Embryonic facial prominence (tissue), 1 donor: ENCODE data around the gene NDUFB10.

Experiments used
- DNase-seq: peaks from one replicate; pipeline ENCODE4 v3.0.0-alpha.2; 2016; ENCODE audit errors: extremely low spot score

Gene NDUFB10

DNA sequence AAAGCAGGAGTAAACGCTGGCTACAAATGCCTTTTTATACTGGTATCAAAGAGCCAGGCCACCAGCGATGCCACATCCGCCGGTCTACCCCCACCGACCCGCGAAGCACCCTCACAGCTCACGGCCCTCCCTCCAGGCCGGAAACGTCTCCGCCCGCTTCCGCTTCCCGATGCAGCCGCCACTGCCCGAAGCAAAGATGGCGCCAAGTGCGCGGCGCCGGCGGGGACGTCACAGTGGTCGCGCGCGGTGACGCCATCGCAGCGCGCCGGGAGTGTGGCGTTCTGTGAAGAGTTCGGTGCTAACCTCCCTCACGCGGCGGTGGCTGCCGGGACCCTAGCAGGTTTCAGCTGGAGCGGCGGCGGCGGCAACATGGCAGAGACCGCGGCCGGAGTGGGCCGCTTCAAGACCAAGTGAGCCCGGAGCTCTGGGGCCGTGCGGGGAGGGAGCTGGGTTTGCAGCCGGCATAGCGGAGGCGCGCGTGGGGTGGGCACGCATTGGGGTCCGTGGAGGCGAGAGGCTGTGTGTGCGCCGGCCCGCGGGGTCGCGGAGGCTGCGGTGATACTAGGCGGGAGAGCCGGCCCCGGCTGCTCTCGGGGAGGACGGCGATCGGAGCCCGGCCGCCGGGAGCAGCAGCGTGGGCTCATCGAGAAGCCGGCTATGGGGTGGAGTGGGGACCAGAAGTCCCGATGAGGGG lies 12.6 kb downstream of the NDUFB10 start, which contains the start of gene TBL3:
Gene TBL3, plus strand, starts transcription at position 258 of the 694 bp plus-strand sequence. Its CDS starts 112 bp downstream, at position 370.
- DNase-seq = peak; percentile 85

DNA sequence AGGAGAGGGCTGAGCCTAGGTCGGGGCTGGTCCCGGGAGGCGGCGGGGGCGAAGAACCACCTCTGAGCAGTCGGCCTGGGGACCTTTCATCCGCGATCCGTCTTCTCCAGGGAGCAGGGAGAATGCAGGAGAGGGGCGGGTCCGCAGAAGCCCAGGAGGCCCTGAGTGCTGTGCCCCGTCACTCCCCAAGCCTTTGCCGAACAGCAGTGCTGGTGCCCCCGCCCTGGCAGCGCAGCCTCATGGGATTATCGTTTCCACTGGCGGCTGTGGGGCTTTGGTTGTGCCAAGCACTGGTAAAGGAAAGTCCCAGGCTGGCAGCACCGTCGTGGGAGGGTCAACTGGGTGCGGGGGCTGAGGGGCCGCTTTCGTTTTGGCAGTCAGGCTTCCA lies 13.1 kb downstream of the NDUFB10 start:
- DNase-seq = no peak

DNA sequence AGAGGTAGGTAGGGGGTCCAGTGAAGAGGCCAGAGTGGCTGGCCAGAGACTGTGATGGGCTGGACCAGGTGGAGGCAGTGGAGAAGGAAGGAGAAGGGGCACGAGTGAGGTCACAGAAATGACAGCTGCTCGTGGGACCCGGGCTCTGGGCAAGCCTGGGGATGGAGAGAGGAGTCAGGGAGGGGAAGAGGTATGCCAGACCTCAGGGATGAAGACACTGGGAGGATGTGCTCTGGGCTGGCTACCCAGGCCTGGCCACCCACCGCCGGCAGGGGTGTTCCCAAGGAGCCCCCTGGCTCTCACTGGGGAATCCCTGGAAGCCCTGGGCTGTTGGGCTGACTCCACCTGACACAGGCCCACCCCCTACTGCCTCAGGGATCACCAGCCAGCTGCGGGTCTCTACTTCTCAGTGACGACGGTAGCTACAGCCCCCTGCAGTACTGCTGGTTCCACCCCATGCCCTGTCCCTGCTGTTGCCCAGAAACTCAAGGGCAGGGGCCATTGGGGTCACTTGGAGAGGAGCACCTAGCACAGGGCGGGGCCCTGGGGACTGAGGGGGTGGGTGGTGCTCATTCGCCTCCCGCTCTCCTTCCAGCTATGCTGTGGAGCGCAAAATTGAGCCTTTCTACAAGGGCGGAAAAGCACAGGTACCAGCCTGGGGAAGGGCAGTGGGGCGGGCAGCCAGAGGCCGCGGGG lies 14.3 kb downstream of the NDUFB10 start:
- DNase-seq = no peak

DNA sequence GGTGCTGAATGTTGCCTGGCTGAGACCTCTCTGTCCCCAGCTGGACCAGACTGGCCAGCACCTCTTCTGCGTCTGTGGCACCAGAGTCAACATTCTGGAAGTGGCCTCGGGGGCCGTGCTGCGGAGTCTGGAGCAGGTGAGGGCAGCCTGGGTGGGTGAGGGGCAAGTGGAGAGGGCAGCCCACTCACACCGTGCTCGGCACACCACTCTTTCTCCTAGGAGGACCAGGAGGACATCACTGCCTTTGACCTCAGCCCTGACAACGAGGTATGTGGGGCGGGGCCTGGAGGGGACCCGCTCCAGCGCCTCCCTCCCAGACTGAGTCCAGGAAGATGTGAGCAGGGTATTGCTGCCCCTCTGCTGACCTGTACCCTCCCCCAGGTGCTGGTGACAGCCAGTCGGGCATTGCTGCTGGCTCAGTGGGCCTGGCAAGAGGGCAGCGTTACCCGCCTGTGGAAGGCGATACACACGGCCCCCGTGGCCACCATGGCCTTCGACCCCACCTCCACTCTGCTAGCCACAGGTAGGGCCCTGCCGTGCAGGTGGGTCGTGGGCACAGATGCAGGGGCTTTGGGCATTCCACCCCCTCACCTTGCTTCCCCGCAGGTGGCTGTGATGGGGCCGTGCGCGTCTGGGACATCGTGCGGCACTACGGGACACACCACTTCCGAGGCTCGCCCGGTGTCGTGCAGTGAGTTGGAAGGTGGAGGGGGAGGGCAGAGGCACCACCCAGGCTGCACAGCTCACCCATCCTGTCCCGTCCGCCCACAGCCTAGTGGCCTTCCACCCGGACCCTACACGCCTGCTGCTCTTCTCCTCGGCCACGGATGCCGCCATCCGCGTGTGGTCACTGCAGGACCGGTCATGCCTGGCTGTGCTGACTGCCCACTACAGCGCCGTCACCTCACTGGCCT lies 15.1 kb downstream of the NDUFB10 start:
- no peak for DNase-seq

DNA sequence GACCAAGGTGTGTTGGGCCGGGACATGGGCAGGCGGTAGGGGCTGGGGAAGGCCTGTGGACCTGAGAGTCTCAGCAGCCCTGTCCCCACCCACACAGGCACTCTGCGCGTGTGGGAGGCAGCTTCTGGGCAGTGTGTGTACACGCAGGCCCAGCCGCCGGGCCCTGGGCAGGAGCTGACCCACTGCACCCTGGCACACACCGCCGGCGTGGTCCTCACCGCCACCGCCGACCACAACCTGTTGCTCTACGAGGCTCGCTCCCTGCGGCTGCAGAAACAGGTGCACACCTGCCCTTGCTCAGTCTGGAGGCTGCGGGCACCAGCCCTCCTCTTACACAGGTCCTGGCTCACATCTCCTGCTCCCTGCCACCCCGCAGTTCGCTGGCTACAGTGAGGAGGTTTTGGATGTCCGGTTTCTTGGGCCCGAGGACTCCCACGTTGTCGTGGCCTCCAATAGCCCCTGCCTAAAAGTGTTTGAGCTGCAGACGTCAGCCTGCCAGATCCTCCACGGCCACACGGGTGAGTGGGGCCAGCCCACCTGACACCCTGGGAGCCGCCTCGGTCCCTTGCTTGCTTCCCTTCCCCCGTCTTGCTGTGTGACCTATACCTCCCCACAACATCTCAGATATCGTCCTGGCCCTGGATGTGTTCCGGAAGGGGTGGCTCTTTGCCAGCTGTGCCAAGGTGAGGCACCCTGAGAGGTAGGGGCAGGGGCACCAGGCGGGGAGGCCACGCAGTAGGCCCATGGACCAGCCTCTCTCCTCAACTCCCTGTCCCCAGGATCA lies 16.3 kb downstream of the NDUFB10 start:
- DNase-seq = no peak

DNA sequence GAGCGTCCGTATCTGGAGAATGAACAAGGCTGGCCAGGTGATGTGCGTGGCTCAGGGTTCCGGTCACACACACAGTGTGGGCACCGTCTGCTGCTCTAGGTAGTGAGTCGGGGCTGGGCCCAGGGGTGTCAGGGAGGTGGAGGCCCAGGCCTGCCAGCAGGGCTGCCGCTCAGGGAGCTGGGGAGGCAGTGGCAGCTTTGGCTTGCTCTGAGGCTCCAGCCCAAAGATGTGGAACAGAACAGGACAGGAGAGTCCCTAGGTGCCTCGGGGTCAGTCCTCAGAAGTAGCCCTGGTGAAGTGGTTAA lies 16.8 kb downstream of the NDUFB10 start:
- no peak for DNase-seq

DNA sequence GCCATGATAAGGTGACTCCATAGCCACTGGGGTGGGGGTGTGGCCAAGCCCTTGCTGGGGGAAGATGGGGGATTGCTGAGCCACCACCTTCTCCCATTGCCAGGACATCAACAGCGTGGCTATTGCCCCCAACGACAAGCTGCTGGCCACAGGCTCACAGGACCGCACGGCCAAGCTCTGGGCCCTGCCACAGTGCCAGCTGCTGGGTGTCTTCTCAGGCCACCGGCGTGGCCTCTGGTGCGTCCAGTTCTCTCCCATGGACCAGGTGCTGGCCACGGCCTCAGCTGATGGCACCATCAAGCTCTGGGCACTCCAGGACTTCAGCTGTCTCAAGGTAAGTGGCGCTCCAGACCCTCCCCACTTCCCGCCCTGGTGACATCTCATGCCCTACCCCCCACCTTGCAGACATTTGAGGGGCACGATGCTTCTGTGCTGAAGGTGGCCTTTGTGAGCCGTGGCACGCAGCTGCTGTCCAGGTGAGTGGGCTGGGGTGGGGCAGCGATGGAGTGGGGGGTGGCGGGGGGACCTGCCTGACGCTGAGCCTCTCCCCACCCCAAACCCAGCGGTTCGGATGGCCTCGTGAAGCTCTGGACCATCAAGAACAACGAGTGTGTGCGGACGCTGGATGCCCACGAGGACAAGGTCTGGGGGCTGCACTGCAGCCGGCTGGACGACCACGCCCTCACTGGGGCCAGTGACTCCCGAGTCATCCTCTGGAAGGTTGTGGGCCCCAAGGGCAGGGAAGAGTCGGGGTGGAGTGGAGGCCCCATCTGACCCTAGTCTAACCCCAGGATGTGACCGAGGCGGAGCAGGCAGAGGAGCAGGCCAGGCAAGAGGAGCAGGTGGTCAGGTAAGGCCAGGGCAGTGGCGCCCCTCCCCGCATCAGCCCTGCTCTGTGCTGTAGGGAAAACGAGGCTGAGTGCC lies 17.9 kb downstream of the NDUFB10 start:
- no peak for DNase-seq

DNA sequence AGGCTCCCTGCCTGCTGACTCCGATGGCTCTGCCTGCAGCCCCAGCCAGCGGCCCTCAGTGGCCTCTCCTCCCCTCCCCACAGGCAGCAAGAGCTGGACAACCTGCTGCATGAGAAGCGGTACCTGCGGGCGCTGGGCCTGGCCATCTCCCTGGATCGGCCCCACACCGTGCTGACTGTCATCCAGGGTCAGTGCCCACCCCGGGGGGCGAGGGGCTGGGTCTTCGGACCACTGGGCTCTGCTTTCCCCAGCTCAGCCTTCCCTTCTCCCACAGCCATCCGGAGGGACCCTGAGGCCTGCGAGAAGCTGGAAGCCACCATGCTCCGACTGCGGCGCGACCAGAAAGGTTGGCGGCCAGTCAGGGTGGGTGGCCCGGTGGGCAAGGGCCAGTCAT lies 18.5 kb downstream of the NDUFB10 start:
- DNase-seq = no peak

DNA sequence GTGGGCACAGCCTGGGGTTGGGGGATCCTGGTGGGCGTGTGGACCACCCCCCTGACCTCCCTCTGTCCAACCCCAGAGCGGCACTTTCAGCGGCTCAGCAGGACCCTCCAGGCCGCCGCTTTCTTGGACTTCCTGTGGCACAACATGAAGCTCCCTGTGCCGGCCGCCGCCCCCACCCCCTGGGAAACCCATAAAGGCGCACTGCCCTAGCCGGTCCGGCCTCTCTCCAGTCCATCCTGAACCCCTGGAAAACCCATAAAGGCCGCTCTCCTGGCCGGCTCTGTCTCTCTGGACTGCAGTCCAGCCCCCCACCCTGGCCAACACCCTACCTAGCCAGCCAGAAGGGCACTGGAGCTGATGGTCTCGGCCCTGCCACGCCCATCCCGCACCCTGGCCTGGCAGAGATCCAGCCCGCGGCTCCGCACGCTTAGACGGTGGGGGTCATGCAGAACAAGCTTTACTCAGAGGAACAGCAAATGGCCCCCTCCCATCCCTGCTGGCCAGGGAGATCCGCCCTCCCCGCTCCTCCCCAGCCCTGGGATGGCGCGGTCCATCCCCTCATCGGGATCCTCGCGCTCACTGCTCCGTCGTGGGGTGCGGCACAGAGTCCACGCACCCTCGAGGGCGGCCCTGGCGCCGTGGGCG lies 19.3 kb downstream of the NDUFB10 start:
- DNase-seq = no peak

DNA sequence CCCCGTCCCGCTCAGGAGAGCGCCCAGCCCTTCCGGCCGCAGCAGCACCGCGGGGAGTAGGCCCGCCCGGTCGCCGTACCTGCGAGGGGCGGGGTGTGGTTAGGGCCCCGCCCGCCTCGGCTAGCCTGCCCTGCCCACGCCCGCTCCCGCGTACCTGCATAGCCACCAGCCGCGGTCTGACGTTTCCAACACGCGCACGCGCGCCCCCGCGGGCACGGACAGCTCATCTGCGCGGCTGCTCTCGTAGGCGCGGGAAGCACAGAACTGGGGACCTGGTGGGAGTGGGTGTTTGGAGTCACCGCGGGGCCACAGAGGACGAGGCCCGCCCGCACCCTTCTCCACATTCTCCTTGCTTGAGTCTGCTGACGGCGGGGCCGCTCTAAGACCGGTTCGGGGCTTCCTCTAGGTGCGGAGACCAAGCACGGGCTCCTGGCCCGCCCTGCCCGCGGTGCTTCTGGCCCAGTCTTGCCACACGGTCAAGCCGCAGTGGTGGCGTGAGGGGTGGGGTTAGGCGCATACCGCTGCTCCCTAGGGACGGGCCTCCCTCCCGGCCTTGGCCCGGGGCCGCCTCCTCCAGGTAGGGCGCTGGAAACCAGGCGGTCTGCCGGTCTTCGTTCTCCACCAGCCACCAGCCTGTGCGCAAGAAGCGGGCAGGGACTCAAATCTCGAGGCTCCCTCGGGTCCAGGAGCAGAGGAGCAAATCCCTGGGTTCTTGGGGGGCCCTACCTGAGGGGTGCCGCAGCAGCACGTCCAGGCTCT lies 20.1 kb downstream of the NDUFB10 start:
- no peak for DNase-seq

DNA sequence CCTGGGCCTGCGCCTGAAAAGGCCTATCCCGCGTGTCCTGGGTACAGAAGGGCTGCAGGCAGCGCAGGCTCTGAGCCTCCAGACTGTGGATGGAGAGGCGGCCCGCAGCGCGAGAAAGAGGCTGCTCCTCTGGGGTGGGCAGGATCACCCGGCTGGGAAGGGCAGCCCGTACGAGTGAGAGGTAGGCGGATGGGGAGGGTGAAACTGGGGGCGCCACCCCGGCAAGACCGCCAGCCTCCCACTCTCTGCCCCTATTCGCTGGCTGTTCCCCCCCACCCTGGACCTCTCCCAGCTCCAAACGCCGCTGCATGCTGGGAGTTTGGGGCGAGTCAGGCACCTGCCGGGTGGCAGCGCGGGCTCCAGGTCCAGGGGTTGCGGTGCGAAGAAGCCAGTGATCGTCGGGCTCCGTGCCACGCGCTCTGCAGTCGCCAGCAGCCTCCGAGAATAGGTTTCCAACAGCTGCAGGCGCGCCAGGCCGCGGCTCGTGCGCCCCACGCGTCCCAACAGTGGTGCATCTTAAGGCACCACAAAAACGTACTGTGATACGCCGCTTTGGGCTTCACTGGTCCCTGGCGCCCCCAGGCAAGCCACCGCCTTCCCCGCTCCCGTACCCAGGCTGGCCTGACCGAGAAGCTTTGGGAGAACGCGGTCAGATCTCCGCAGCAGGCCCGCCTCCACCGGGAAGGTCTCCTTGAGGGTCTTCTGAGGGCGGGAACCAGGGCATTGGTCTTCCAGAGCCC lies 20.9 kb downstream of the NDUFB10 start:
- no peak for DNase-seq

DNA sequence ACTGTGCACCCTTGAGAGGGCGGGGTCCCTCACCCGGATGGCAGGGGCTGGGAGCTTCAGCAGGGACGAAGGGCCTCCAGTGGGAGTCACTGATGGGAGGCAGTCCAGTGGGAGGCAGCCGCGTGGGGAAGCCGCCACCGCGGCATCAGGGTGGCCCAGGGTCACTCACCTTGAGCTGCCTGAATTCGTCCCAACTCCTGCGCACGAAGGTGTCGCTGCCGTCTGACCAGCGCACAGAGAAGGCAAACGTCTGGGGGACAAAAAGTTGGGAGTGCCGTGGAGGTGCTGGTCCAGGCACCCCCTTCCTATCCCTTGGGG lies 21.4 kb downstream of the NDUFB10 start:
- no peak for DNase-seq

DNA sequence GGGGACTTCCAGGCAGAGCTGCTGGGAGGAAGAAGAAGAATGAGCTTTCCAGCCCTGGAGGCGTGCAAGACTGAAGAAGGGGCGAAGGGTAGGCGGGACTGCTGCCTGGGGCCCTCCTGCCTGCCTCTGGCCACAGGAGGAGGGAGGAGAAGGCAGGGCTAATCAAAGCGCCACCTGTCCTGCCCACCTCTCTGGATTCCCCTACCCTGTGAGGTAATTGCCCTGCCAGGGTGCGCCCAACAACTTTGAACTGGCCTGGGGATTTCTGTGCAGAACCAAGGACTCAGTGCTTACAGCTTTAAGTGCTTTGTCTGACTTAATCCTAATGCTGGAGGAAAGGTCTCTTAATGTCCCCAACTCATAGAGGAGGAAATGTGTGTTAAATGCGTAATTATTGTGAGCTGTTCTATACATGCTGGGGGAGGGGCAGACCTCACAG lies 22.1 kb downstream of the NDUFB10 start, which contains the start of gene NOXO1:
Gene NOXO1, minus strand, starts transcription at position 72 of the 439 bp plus-strand sequence. CDS start 290 bp downstream, outside the sequence.
- no peak for DNase-seq

DNA sequence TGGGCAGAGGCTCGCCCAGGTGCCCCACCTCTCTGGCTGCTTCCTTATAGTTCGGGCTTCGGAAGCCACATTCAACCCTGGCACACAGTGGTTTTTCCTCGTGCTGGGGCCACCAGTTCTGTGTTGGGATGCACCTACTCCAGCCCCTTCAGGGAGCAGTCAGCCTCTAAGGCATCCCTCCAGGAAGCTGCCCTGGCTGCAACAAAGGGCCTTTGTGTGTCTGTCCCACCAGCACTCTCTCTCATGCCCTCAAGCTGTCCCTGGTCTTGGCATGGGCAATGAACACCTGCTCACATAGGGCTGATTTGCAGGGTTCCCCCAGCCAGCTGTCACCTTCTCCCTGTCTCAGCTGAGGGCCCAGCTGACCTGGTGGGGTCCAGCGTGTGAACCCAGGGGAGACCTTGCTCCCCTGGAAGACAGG lies 22.7 kb downstream of the NDUFB10 start:
- no peak for DNase-seq

DNA sequence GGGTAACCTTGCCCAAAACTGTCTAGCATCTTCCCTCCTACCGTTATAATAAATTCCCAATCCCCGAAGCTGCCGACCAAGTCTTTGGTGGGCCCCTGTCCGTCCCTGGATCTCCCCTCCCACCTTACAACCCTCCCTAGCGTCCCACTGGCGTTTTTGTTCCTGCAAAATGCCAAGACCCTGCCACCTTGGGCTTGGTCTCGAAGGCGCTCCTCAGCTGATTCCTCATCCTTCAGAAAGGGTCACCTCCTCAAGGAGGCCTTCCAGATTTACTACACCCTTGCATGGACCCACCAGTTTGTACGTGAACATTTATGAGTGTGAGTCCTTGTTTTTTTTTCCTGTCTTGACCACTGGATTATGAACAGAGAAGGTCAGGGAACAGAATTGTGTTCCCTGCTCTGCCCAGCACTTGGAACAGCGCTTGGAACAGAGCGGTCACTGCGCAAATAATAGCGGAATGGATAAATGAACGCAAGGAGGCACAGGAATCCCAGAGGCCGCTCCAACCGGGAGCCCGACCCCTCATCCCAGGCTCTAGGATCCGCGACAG lies 23.7 kb downstream of the NDUFB10 start:
- no peak for DNase-seq

DNA sequence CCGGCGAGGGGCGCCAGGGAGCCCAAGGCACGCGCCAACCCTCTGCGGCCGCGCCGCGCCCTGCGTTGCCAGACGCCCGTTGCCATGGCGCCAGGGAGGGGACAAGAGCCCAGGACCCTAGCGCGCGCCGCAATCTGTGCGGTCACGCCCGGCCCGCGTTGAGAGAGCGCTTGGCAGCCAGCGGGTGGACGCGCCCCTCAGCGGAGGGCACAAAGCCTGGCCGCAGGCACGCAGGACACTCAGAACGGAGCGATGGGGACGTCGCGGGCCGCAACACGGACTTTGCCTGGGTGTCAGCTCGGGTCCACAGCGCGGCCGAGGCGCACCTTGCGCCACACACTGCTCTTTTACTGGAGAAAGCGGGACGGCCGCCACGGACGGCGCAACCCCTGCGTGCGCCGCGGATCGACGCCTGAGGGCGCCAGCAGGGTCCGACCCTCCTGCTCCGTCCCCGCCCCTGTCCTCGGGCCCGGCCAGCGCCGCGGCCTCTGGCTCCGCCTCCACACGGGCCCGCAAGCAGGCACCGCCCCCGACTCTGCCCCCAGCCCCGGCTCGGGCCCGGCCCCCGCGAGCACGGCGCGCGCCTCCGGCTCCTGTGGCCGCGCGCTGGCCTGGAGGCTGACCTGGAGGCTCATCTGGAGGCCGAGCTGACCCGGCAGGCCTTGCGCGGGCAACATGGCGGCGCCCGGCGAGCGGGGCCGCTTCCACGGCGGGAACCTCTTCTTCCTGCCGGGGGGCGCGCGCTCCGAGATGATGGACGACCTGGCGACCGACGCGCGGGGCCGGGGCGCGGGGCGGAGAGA lies 24.4 kb downstream of the NDUFB10 start, which contains the start of gene GFER:
Gene GFER, plus strand, starts transcription at position 650 of the 803 bp plus-strand sequence. Its CDS starts 26 bp downstream, at position 676.
- no peak for DNase-seq
